Smooth muscle cell (in vitro differentiated cells): ENCODE results near the gene MBD1. TPM values are rescaled to one million over a fixed set of nuclear protein-coding genes. Genes with fewer than 3 reads are reported as not detected.

Source experiments
- DNase-seq: peaks from one replicate; lab custom pipeline; 2025; ENCODE audit not compliant: unreplicated experiment; lab: John Stamatoyannopoulos, UW
- H2AFZ ChIP-seq: fragments of 200-600 bp; sonication (generic); 2 replicates; pipeline ENCODE4 v1.6.0; 2016; ENCODE audit warnings: antibody characterized with exemption, low read depth, mild to moderate bottlenecking
- H3F3A ChIP-seq: fragments of 200-600 bp; sonication (generic); 2 replicates; pipeline ENCODE4 v1.6.0; 2017; ENCODE audit warnings: antibody characterized with exemption, low read depth
- H3K27ac ChIP-seq: fragments of 200-600 bp; sonication (generic); 2 replicates; pipeline ENCODE4 v1.5.1; 2016; ENCODE audit warnings: low read depth, mild to moderate bottlenecking
- H3K27me3 ChIP-seq: fragments of 200-600 bp; sonication (generic); 2 replicates; pipeline ENCODE4 v1.6.1; 2016; ENCODE audit warnings: low read depth, mild to moderate bottlenecking
- H3K36me3 ChIP-seq: fragments of 200-600 bp; sonication (generic); 2 replicates; pipeline ENCODE4 v1.5.1; 2016; ENCODE audit warnings: low read depth
- H3K4me1 ChIP-seq: fragments of 200-600 bp; sonication (generic); 2 replicates; pipeline ENCODE4 v1.5.1; 2016; ENCODE audit warnings: low read depth
- H3K4me2 ChIP-seq: fragments of 200-600 bp; sonication (generic); 2 replicates; pipeline ENCODE4 v1.6.0; 2016; ENCODE audit warnings: mild to moderate bottlenecking
- H3K4me3 ChIP-seq: fragments of 200-600 bp; sonication (generic); 2 replicates; pipeline ENCODE4 v1.5.1; 2016; ENCODE audit warnings: mild to moderate bottlenecking
- H3K79me2 ChIP-seq: fragments of 200-600 bp; sonication (generic); 2 replicates; pipeline ENCODE4 v1.6.0; 2016; ENCODE audit warnings: low read depth, mild to moderate bottlenecking
- H3K9ac ChIP-seq: fragments of 200-600 bp; sonication (generic); 2 replicates; pipeline ENCODE4 v1.6.0; 2016; ENCODE audit warnings: low read depth
- H3K9me3 ChIP-seq: fragments of 200-600 bp; sonication (generic); replicated peaks from 2 replicates; pipeline ENCODE4 v1.5.1; 2016; ENCODE audit warnings: low read depth
- H4K20me1 ChIP-seq: fragments of 200-600 bp; sonication (generic); 2 replicates; pipeline ENCODE4 v1.6.0; 2016; ENCODE audit warnings: low read depth
- WGBS: methylation state at CpG from one replicate; pipeline ENCODE4 v1.1.7; 2016; ENCODE audit warnings: low lambda C conversion rate; 5-methylcytosine and 5-hydroxymethylcytosine counted together
- polyA plus RNA-seq: library from polyadenylated mRNA; unstranded; fragments of >200 nt; fragmentation: Nextera tagmentation; extraction: Ambion mirVana; gene quantifications from 2 replicates; pipeline ENCODE4 v1.2.1, GENCODE V29; 2016
- total RNA-seq: library from RNA; depleted of rRNA; stranded (reverse); fragments of >200 nt; gene quantifications from 2 replicates; pipeline ENCODE4 v1.2.3, GENCODE V29; 2014
- TF ChIP-seq, protein P1 (sequence below): fragments of 200-600 bp; sonication (generic); IDR thresholded peaks from 2 replicates; pipeline ENCODE4 v1.5.1; 2017; ENCODE audit warnings: borderline replicate concordance, mild to moderate bottlenecking, antibody characterized with exemption; ENCODE audit not compliant: insufficient read depth, poor library complexity, severe bottlenecking

Gene MBD1
- total and polyA plus RNA-seq, 2 experiments from 2014 or later = 40.3 to 49.8 TPM

DNA sequence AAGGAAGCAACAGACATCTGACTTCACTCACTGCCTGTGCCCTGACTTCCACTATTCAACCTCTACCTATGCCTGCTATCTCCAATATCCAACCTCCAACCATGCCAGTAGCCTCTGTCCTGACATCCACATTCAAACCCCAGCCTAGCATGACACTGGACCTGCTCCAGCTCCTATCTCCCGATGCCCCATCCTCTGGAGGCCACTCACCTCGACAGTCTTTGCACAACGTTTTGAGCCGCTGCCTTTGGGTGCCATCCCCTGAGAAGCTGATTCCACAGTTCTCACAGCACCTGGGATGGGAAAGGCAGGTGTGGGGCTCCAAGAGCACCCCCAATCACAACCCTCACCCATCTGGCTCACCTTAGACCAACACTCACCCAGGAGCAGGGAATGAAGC is 4.9 kb downstream of the MBD1 start:
- Histone ChIP-seq H3K36me3 (peaks cover 8% of the 10 kb centered on the region), H3K4me1 (peaks cover 15% of the 10 kb centered on the region), H3K9ac (no peak overlapping the region), H4K20me1 (peaks cover 2% of the 10 kb centered on the region), H3F3A (peaks cover 2% of the 10 kb centered on the region), H3K27ac (no peak overlapping the region), H3K4me3 (no peak overlapping the region), H3K4me2 (no peak overlapping the region), H2AFZ (no peak overlapping the region), H3K27me3 (no peaks in the 10 kb centered on the region), H3K9me3 (no peaks in the 10 kb centered on the region), H3K79me2 (peaks cover 34% of the 10 kb centered on the region)
- no peak for DNase-seq
- 89% methylated on average over 4 of the region's 4 CpGs for WGBS
- TF ChIP-seq, protein P1, sequence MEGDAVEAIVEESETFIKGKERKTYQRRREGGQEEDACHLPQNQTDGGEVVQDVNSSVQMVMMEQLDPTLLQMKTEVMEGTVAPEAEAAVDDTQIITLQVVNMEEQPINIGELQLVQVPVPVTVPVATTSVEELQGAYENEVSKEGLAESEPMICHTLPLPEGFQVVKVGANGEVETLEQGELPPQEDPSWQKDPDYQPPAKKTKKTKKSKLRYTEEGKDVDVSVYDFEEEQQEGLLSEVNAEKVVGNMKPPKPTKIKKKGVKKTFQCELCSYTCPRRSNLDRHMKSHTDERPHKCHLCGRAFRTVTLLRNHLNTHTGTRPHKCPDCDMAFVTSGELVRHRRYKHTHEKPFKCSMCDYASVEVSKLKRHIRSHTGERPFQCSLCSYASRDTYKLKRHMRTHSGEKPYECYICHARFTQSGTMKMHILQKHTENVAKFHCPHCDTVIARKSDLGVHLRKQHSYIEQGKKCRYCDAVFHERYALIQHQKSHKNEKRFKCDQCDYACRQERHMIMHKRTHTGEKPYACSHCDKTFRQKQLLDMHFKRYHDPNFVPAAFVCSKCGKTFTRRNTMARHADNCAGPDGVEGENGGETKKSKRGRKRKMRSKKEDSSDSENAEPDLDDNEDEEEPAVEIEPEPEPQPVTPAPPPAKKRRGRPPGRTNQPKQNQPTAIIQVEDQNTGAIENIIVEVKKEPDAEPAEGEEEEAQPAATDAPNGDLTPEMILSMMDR = no peak

DNA sequence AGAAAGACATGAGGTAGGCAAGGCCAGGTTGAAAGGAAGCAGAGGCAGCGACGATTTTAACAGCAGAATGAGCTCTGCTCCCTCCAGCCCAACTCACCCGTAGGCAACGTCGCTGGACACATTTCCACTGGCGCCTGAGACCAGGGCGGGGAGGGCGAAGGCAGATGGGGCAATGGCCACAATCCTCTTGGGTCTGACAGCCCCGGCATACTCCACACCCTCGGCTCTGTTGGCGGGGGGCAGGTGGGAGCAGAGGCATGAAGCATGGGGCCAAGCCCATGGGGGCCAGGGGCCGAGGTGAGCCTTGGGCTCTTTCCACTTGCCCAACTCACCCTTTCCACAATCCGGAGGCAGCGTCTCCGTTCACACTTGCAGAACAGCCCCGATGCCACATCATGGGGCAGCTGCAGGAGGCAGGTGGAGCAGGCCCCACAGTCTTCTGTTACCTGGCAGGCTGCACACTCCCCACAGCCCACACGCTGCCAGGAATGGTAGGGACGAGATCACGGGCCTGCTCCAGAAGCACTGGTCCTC is 5.8 kb downstream of the MBD1 start:
- H3F3A ChIP-seq = peaks cover 11% of the 10 kb centered on the region
- H3K27me3 ChIP-seq = no peaks in the 10 kb centered on the region
- H3K27ac ChIP-seq = no peak overlapping the region
- peaks cover 29% of the 10 kb centered on the region for H3K79me2 ChIP-seq
- no peak overlapping the region for H2AFZ ChIP-seq
- H3K4me1 ChIP-seq = peaks cover 14% of the 10 kb centered on the region
- no peak overlapping the region for H3K4me2 ChIP-seq
- no peaks in the 10 kb centered on the region for H3K9me3 ChIP-seq
- H3K9ac ChIP-seq = no peak overlapping the region
- H4K20me1 ChIP-seq = peaks cover 2% of the 10 kb centered on the region
- 96% methylated on average over 19 of the region's 19 CpGs for WGBS
- no peak for DNase-seq
- no peak overlapping the region for H3K4me3 ChIP-seq
- TF ChIP-seq, protein P1 = no peak
- peaks cover 9% of the 10 kb centered on the region for H3K36me3 ChIP-seq

DNA sequence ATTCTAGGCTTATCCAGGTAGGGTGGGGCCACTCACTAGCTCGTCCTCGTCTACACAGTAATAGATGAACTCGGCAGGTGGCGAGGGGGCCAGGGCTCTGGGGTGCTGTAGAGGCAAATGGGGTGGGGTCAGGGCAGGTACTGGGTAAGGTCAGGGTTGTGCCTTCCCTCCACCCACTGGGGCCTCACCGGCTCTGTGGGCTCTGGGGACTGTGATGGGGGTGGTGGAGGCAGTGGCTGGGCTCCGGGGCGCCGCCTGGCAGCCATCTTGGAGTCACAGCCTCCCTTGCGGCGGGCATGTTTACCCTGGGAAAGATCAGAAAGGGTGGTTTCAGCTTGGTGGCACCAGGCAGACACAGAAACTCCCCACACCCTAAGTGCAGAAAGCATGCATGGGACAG is 6.4 kb downstream of the MBD1 start:
- H3K79me2 ChIP-seq = peaks cover 22% of the 10 kb centered on the region
- H3K27me3 ChIP-seq = no peaks in the 10 kb centered on the region
- peaks cover 9% of the 10 kb centered on the region for H3K36me3 ChIP-seq
- no peak overlapping the region for H3K27ac ChIP-seq
- peaks cover 7% of the 10 kb centered on the region for H3K4me1 ChIP-seq
- 99% methylated on average over 10 of the region's 10 CpGs for WGBS
- no peak for DNase-seq
- H3K9me3 ChIP-seq = no peaks in the 10 kb centered on the region
- TF ChIP-seq, protein P1 = no peak
- H4K20me1 ChIP-seq = peaks cover 2% of the 10 kb centered on the region
- H3F3A ChIP-seq = peaks cover 13% of the 10 kb centered on the region
- H3K4me2 ChIP-seq = no peak overlapping the region
- no peak overlapping the region for H2AFZ ChIP-seq
- no peak overlapping the region for H3K9ac ChIP-seq
- no peak overlapping the region for H3K4me3 ChIP-seq

DNA sequence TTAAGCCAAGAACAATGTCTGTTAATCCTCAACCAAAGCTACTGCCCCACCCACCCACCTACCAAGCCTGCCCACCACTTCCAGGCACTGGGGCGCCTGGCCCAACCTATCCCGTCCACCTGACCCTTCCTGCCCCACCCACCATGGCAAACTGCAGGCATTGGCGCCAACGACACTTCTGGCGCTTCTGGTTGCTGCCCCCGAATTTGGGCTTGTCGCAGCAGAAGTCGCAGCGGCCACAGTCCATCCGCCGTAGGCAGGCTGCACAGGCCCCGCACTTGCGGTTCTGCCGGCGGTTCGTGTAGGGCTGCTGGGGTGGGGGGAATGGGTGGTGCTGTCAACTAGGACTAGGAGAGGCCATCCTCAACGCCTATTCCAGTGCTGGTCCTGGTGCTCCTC is 7.3 kb downstream of the MBD1 start:
- H3K79me2 ChIP-seq = peaks cover 13% of the 10 kb centered on the region
- over 99% methylated on average over 17 of the region's 17 CpGs for WGBS
- H3K36me3 ChIP-seq = peaks cover 14% of the 10 kb centered on the region

More for the DNA sequence above, 7.3 kb downstream of the MBD1 start:
- Histone ChIP-seq H3K4me1 (no peaks in the 10 kb centered on the region), H2AFZ (no peak overlapping the region), H3K4me2 (no peak overlapping the region), H3K9ac (no peak overlapping the region), H3K9me3 (no peaks in the 10 kb centered on the region), H4K20me1 (peaks cover 2% of the 10 kb centered on the region), H3K27ac (no peak overlapping the region), H3K4me3 (no peak overlapping the region), H3K27me3 (no peaks in the 10 kb centered on the region), H3F3A (peaks cover 14% of the 10 kb centered on the region)
- TF ChIP-seq, protein P1 = no peak
- no peak for DNase-seq
